HG03558 (cell line): ENCODE data around the gene LIG1.

ENCODE experiments used
- ATAC-seq: cut with Tn5 transposase; IDR thresholded peaks from one replicate; pipeline ENCODE4 v1.9.1; 2021; ENCODE audit warnings: moderate number of reproducible peaks; ENCODE audit not compliant: unreplicated experiment; ENCODE audit errors: extremely low read depth

The LIG1 gene

GRCh38 chr19:48183356-48183755 is 13.2 kb upstream of the LIG1 start:
- ATAC-seq = no peak

GRCh38 chr19:48182434-48182833 is 12.3 kb upstream of the LIG1 start:
- no peak for ATAC-seq

- ATAC-seq = no peak
Observed at GRCh38 chr19:48181505-48181904, 11.4 kb upstream of the LIG1 start.

- ATAC-seq = no peak
Observed at GRCh38 chr19:48176226-48176625, 6.1 kb upstream of the LIG1 start.

- ATAC-seq = no peak
Observed at GRCh38 chr19:48175578-48175977, 5.4 kb upstream of the LIG1 start.

GRCh38 chr19:48174445-48175030 is 4.4 kb upstream of the LIG1 start:
- ATAC-seq = no peak

GRCh38 chr19:48171710-48172109 is 1.6 kb upstream of the LIG1 start:
- ATAC-seq = no peak

GRCh38 chr19:48170817-48171347 is 738 bp upstream of the LIG1 start:
- ATAC-seq = no peak

- no peak for ATAC-seq
Observed at GRCh38 chr19:48169578-48169938, 586 bp downstream of the LIG1 start.

GRCh38 chr19:48168689-48169088 is 1.5 kb downstream of the LIG1 start:
- no peak for ATAC-seq

- no peak for ATAC-seq
Observed at GRCh38 chr19:48158210-48158790, 11.8 kb downstream of the LIG1 start.

GRCh38 chr19:48154003-48154402 is 16.1 kb downstream of the LIG1 start:
- ATAC-seq = no peak

- no peak for ATAC-seq
Observed at GRCh38 chr19:48152551-48152950, 17.6 kb downstream of the LIG1 start.

- ATAC-seq = no peak
Observed at GRCh38 chr19:48149430-48149829, 20.7 kb downstream of the LIG1 start.

- no peak for ATAC-seq
Observed at GRCh38 chr19:48148576-48148975, 21.6 kb downstream of the LIG1 start.

GRCh38 chr19:48147597-48148175 is 22.5 kb downstream of the LIG1 start:
- ATAC-seq = no peak

GRCh38 chr19:48139053-48139452 is 31.1 kb downstream of the LIG1 start:
- ATAC-seq = no peak

- ATAC-seq = no peak
Observed at GRCh38 chr19:48137411-48137810, 32.7 kb downstream of the LIG1 start.

GRCh38 chr19:48136547-48136946 is 33.6 kb downstream of the LIG1 start:
- no peak for ATAC-seq

GRCh38 chr19:48135411-48135810 is 34.7 kb downstream of the LIG1 start:
- no peak for ATAC-seq

- ATAC-seq = no peak
Observed at GRCh38 chr19:48133094-48133493, 37.0 kb downstream of the LIG1 start.

GRCh38 chr19:48127561-48127960 is 42.6 kb downstream of the LIG1 start:
- ATAC-seq = no peak
